EH (cell line): ENCODE measurements around the gene KRTAP4-12.
"Not testable (repeated sequence)": the region's sequence is repeated elsewhere in the genome, so short reads cannot be mapped to it uniquely, and the experiment has no call there.

ENCODE experiments used
- DNase-seq: peaks from one replicate; pipeline ENCODE4 v3.0.0-alpha.2; 2015; ENCODE audit warnings: low read depth

The KRTAP4-12 gene

GRCh38 chr17:41088760-41089352, 35.1 kb downstream of the KRTAP4-12 start:
- DNase-seq: not testable (repeated sequence)

GRCh38 chr17:41084100-41084856, 39.7 kb downstream of the KRTAP4-12 start, which contains the start of gene KRTAP4-7:
Gene KRTAP4-7 (plus strand): TSS chr17:41084150. CDS start chr17:41084207, 57 bp downstream.
- DNase-seq: not testable (repeated sequence)

- DNase-seq: peak; percentile 92
These were observed 40.6 kb downstream of the KRTAP4-12 start for GRCh38 chr17:41083427-41083826.

GRCh38 chr17:41082626-41083025, 41.4 kb downstream of the KRTAP4-12 start:
- peak; percentile 56 for DNase-seq

GRCh38 chr17:41076788-41077187, 47.2 kb downstream of the KRTAP4-12 start:
- DNase-seq: no peak

GRCh38 chr17:41073676-41074075, 50.3 kb downstream of the KRTAP4-12 start:
- DNase-seq: no peak
